ENCODE results near the gene GSTM1.

Gene GSTM1

DNA sequence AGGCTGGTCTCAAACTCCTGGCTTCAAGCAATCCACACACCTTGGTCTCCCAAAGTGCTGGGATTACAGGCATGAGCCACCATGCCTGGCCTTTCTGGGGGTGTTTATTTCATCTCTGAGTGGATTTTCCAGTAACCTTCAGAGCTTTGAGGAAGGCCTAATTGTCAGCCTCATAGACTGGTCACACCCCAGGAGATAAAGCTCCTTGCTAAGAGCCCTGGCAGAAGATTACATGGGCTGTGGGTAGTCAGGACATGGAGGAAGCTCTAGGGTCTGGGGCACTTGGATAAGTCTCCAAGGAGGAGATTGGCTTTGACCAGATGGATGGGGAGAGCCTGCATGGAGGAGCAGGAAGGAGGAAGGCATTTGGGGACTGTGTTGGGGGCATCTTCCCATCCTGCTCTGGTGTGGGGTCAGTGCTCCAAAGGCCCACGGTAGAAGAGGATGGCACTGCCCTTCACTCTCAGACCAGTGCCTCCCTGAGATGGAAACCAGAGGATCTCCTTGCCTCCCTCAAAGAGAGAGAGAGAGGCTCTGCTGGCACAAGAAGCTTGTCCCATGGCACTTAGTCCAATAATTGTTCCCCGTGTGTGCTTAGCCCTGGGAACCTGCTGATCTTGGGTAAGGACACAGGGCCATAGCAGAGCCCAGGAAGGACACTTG is 46.4 kb upstream of the GSTM1 start:
- Histone ChIP-seq H2BK120ac (ENCODE audit: insufficient read depth, low read length, poor library complexity) (no peak overlapping the region), H2BK12ac (ENCODE audit: low read length) (no peak overlapping the region), H3K4me1 (ENCODE audit: control insufficient read depth in 1 of 2, insufficient read depth in 2 of 2, low read length in 2 of 2) (peaks cover 3 to 12% of the 10 kb centered on the region in 2 experiments), H3K4me3 (ENCODE audit: low read depth, low read length) (no peak overlapping the region), H3K9me3 (ENCODE audit: insufficient read depth, low read depth, low read length) (no peaks in the 10 kb centered on the region), H2AFZ (ENCODE audit: insufficient read depth, low read length, poor library complexity) (no peak overlapping the region), H3K23ac (ENCODE audit: low read length) (no peak overlapping the region), H3K4me2 (ENCODE audit: low read length) (no peak overlapping the region), H4K8ac (ENCODE audit: low read depth, low read length) (no peak overlapping the region), H2BK5ac (ENCODE audit: low read depth, low read length, poor library complexity) (no peak overlapping the region), H3K27me3 (ENCODE audit: insufficient read depth, low read length) (no peaks in the 10 kb centered on the region), H3K18ac (ENCODE audit: low read length) (no peak overlapping the region), H3K27ac (ENCODE audit: low read depth, low read length) (no peak overlapping the region), H3K79me1 (ENCODE audit: low read length) (peaks cover 3% of the 10 kb centered on the region), H3K4ac (ENCODE audit: low read depth, low read length) (no peak overlapping the region), H3K36me3 (ENCODE audit: control insufficient read depth in 1 of 2, insufficient read depth in 2 of 2, low read length in 2 of 2) (no peaks in the 10 kb centered on the region), H4K12ac (ENCODE audit: low read depth, low read length) (no peak overlapping the region), H3K79me2 (ENCODE audit: control insufficient read depth, insufficient read depth, low read length, poor library complexity) (no peaks in the 10 kb centered on the region), H2AK5ac (ENCODE audit: low read length) (no peak overlapping the region), H3K9ac (ENCODE audit: low read length) (no peak overlapping the region), H3K14ac (ENCODE audit: low read length) (no peak overlapping the region), H4K91ac (ENCODE audit: low read depth, low read length) (no peak overlapping the region)
- no peak for DNase-seq
- WGBS (ENCODE audit: extremely low coverage, insufficient coverage, insufficient read length): no CpG with 5 or more reads among the region's 2 CpGs

DNA sequence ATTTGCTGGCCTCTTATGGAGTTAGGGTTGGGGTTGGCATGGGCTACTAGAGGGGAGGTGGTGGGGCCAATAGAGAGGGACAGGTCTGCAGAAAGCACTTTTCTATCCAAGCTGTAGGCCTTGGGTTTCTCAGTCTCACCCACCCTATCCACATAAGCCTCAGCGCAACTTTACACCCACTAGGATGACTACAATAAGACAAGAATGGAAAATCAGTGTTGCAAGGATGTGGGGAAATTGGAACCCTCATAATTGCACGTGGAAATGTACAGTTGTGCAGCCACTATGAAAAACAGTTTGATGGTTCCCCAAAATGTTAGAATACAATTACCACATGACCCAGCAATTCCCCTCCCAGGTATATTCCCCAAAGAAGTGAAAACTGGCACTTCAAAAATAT is 45.8 kb upstream of the GSTM1 start:
- WGBS (ENCODE audit: extremely low coverage, insufficient coverage, insufficient read length): no CpG with 5 or more reads among the region's 2 CpGs
- Histone ChIP-seq H3K79me1 (ENCODE audit: low read length) (peaks cover 3% of the 10 kb centered on the region), H2BK12ac (ENCODE audit: low read length) (no peak overlapping the region), H3K9ac (ENCODE audit: low read length) (no peak overlapping the region), H3K4me3 (ENCODE audit: low read depth, low read length) (no peak overlapping the region), H2BK5ac (ENCODE audit: low read depth, low read length, poor library complexity) (no peak overlapping the region), H3K9me3 (ENCODE audit: insufficient read depth, low read depth, low read length) (no peaks in the 10 kb centered on the region), H3K4me2 (ENCODE audit: low read length) (no peak overlapping the region), H3K4me1 (ENCODE audit: control insufficient read depth in 1 of 2, insufficient read depth in 2 of 2, low read length in 2 of 2) (peaks cover 3 to 8% of the 10 kb centered on the region in 2 experiments), H3K36me3 (ENCODE audit: control insufficient read depth in 1 of 2, insufficient read depth in 2 of 2, low read length in 2 of 2) (no peaks in the 10 kb centered on the region), H3K14ac (ENCODE audit: low read length) (no peak overlapping the region), H2AFZ (ENCODE audit: insufficient read depth, low read length, poor library complexity) (no peak overlapping the region), H4K12ac (ENCODE audit: low read depth, low read length) (no peak overlapping the region), H3K23ac (ENCODE audit: low read length) (no peak overlapping the region), H3K27ac (ENCODE audit: low read depth, low read length) (no peak overlapping the region), H3K18ac (ENCODE audit: low read length) (no peak overlapping the region), H2BK120ac (ENCODE audit: insufficient read depth, low read length, poor library complexity) (no peak overlapping the region), H2AK5ac (ENCODE audit: low read length) (no peak overlapping the region), H4K91ac (ENCODE audit: low read depth, low read length) (no peak overlapping the region), H3K4ac (ENCODE audit: low read depth, low read length) (no peak overlapping the region), H3K79me2 (ENCODE audit: control insufficient read depth, insufficient read depth, low read length, poor library complexity) (no peaks in the 10 kb centered on the region), H4K8ac (ENCODE audit: low read depth, low read length) (no peak overlapping the region), H3K27me3 (ENCODE audit: insufficient read depth, low read length) (no peaks in the 10 kb centered on the region)
- no peak for DNase-seq

GRCh38 chr1:109642626-109643025 is 45.0 kb upstream of the GSTM1 start:
- Histone ChIP-seq H3K23ac (ENCODE audit: low read length) (no peak overlapping the region), H3K27me3 (ENCODE audit: insufficient read depth, low read length) (no peaks in the 10 kb centered on the region), H4K91ac (ENCODE audit: low read depth, low read length) (no peak overlapping the region), H2BK12ac (ENCODE audit: low read length) (no peak overlapping the region), H3K79me1 (ENCODE audit: low read length) (peaks cover 3% of the 10 kb centered on the region), H3K4me2 (ENCODE audit: low read length) (no peak overlapping the region), H3K4me3 (ENCODE audit: low read depth, low read length) (no peak overlapping the region), H3K4ac (ENCODE audit: low read depth, low read length) (no peak overlapping the region), H2AK5ac (ENCODE audit: low read length) (no peak overlapping the region), H2BK5ac (ENCODE audit: low read depth, low read length, poor library complexity) (no peak overlapping the region), H3K9ac (ENCODE audit: low read length) (no peak overlapping the region), H4K8ac (ENCODE audit: low read depth, low read length) (no peak overlapping the region), H3K36me3 (ENCODE audit: control insufficient read depth in 1 of 2, insufficient read depth in 2 of 2, low read length in 2 of 2) (no peaks in the 10 kb centered on the region), H2BK120ac (ENCODE audit: insufficient read depth, low read length, poor library complexity) (no peak overlapping the region), H3K9me3 (ENCODE audit: insufficient read depth, low read depth, low read length) (no peaks in the 10 kb centered on the region), H3K14ac (ENCODE audit: low read length) (no peak overlapping the region), H3K18ac (ENCODE audit: low read length) (no peak overlapping the region), H4K12ac (ENCODE audit: low read depth, low read length) (no peak overlapping the region), H3K79me2 (ENCODE audit: control insufficient read depth, insufficient read depth, low read length, poor library complexity) (no peaks in the 10 kb centered on the region), H2AFZ (ENCODE audit: insufficient read depth, low read length, poor library complexity) (no peak overlapping the region), H3K27ac (ENCODE audit: low read depth, low read length) (no peak overlapping the region), H3K4me1 (ENCODE audit: control insufficient read depth in 1 of 2, insufficient read depth in 2 of 2, low read length in 2 of 2) (peaks cover 3 to 8% of the 10 kb centered on the region in 2 experiments)
- WGBS (ENCODE audit: extremely low coverage, insufficient coverage, insufficient read length): no CpG with 5 or more reads among the region's 3 CpGs
- no peak for DNase-seq

- no CpG with 5 or more reads among the region's 32 CpGs for WGBS (ENCODE audit: extremely low coverage, insufficient coverage, insufficient read length)
- Histone ChIP-seq H4K12ac (ENCODE audit: low read depth, low read length) (peak overlapping the region; percentile 11), H3K18ac (ENCODE audit: low read length) (no peak overlapping the region), H3K27me3 (ENCODE audit: insufficient read depth, low read length) (no peaks in the 10 kb centered on the region), H3K23ac (ENCODE audit: low read length) (no peak overlapping the region), H4K91ac (ENCODE audit: low read depth, low read length) (peak overlapping the region; percentile 7), H2AFZ (ENCODE audit: insufficient read depth, low read length, poor library complexity) (peak overlapping the region; percentile 3), H3K9ac (ENCODE audit: low read length) (no peak overlapping the region), H2AK5ac (ENCODE audit: low read length) (peak overlapping the region; percentile 65), H4K8ac (ENCODE audit: low read depth, low read length) (peak overlapping the region; percentile 61), H3K4me1 (ENCODE audit: control insufficient read depth in 1 of 2, insufficient read depth in 2 of 2, low read length in 2 of 2) (peaks cover 3 to 8% of the 10 kb centered on the region in 2 experiments), H3K4me2 (ENCODE audit: low read length) (no peak overlapping the region), H3K27ac (ENCODE audit: low read depth, low read length) (no peak overlapping the region), H3K14ac (ENCODE audit: low read length) (peak overlapping the region; percentile 15), H2BK120ac (ENCODE audit: insufficient read depth, low read length, poor library complexity) (no peak overlapping the region), H3K4me3 (ENCODE audit: low read depth, low read length) (no peak overlapping the region), H3K36me3 (ENCODE audit: control insufficient read depth in 1 of 2, insufficient read depth in 2 of 2, low read length in 2 of 2) (no peaks in the 10 kb centered on the region), H3K9me3 (ENCODE audit: insufficient read depth, low read depth, low read length) (no peaks in the 10 kb centered on the region), H3K79me1 (ENCODE audit: low read length) (peaks cover 3% of the 10 kb centered on the region), H2BK5ac (ENCODE audit: low read depth, low read length, poor library complexity) (no peak overlapping the region), H3K4ac (ENCODE audit: low read depth, low read length) (no peak overlapping the region), H2BK12ac (ENCODE audit: low read length) (peak overlapping the region; percentile 79), H3K79me2 (ENCODE audit: control insufficient read depth, insufficient read depth, low read length, poor library complexity) (no peaks in the 10 kb centered on the region)
- peak; percentile 75 to 87 for DNase-seq
Measured at GRCh38 chr1:109643385-109644230, 44.0 kb upstream of the GSTM1 start.

Data from trophoblast cell (in vitro differentiated cells and primary cell).